Fibroblast of pulmonary artery (primary cell): Measurements from ENCODE around the gene PEX14.

ENCODE experiments used
- DNase-seq: peaks from one replicate; pipeline ENCODE4 v3.0.0-alpha.2; 2010; ENCODE audit warnings: low read depth
- H3K4me3 ChIP-seq: replicated peaks from 2 replicates; pipeline ENCODE4 v1.5.1; 2011; ENCODE audit warnings: low read depth, mild to moderate bottlenecking, control low read depth, low read length, moderate library complexity
- CTCF ChIP-seq: IDR thresholded peaks from 2 replicates; pipeline ENCODE4 v1.5.1; 2011; ENCODE audit warnings: mild to moderate bottlenecking, control low read depth, low read length, inconsistent platforms; ENCODE audit errors: missing control alignments

The PEX14 gene

GRCh38 chr1:10674700-10675609 is 200.2 kb downstream of the PEX14 start:
- DNase-seq = no peak
- H3K4me3 ChIP-seq = no peak overlapping the region
- no peak for TF ChIP-seq CTCF

- DNase-seq = no peak
- H3K4me3 ChIP-seq = no peak overlapping the region
These were observed 201.1 kb downstream of the PEX14 start for GRCh38 chr1:10675813-10676212.

GRCh38 chr1:10676963-10677362 is 202.2 kb downstream of the PEX14 start:
- DNase-seq = no peak
- no peak overlapping the region for H3K4me3 ChIP-seq
- TF ChIP-seq CTCF = no peak

More at GRCh38 chr1:10675813-10676212, 201.1 kb downstream of the PEX14 start:
- TF ChIP-seq CTCF = no peak

- no peak for TF ChIP-seq CTCF
These were observed 203.0 kb downstream of the PEX14 start for GRCh38 chr1:10677491-10678391.

GRCh38 chr1:10678402-10678801 is 203.7 kb downstream of the PEX14 start:
- no peak for DNase-seq
- no peak overlapping the region for H3K4me3 ChIP-seq
- no peak for TF ChIP-seq CTCF

More at GRCh38 chr1:10677491-10678391, 203.0 kb downstream of the PEX14 start:
- no peak for DNase-seq
- no peak overlapping the region for H3K4me3 ChIP-seq

GRCh38 chr1:10678852-10679251 is 204.1 kb downstream of the PEX14 start:
- no peak for TF ChIP-seq CTCF
- H3K4me3 ChIP-seq = no peak overlapping the region
- DNase-seq = no peak
